ENCODE data around the gene GRHL1.

Gene GRHL1

GRCh38 chr2:10042301-10043161, 91.0 kb downstream of the GRHL1 start:
- DNase-seq (ENCODE audit: low spot score): peak; percentile 19

- peak; percentile 80 for DNase-seq (ENCODE audit: low spot score)
Observed at GRCh38 chr2:10043256-10043905, 91.9 kb downstream of the GRHL1 start, which contains the start of gene KLF11. KLF11 (plus strand) TSS chr2:10043550; CDS start chr2:10043717, 167 bp downstream.

DNA sequence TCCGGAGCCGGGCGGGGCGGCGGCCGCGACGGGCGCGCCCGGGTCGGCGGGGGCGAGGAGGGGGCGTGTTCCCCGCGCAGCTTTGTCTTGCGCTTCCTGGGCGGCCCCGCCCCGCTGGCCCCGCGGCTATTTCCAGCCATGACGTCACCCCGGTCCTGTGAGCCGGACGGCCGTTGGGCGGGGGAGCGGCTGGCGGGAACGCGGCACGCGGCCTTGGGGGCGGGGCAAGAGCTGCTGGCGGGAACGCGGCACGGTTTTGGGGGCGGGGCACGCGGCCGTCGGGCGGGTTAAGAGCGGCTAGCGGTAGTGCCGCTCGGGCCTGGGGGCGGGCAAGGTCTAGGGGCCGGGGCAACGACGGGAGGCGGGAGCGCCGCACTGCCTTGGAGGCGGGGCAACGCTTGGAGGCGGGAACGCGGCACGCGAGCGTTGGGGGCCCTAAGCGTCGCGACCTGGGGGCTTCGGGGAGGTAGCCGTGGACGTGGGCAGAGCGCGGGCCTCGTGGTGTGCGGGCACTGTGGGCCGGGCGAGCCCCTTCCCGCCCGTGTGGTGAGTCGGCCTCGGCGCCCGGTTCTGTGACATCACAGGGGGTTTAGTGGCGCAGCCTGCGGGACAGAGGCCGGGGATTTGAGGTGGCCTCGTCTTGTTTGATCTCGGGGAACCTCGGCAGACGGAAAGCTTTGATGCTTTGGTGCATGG, 92.6 kb downstream of the GRHL1 start:
- DNase-seq (ENCODE audit: low spot score): peak; percentile 88

- DNase-seq (ENCODE audit: low spot score): no peak
Observed at GRCh38 chr2:10045561-10046355, 94.3 kb downstream of the GRHL1 start.

- DNase-seq (ENCODE audit: low spot score): no peak
Observed at GRCh38 chr2:10046931-10047330, 95.4 kb downstream of the GRHL1 start.

GRCh38 chr2:10047616-10048500, 96.4 kb downstream of the GRHL1 start:
- no peak for DNase-seq (ENCODE audit: low spot score)

- DNase-seq (ENCODE audit: low spot score): peak; percentile 51
Observed at GRCh38 chr2:10048501-10049171, 97.1 kb downstream of the GRHL1 start.
